Activated CD4-positive, alpha-beta T cell treated with anti-CD3 and anti-CD28 coated beads, Interleukin-2, Interleukin-6, amounts not matched to agents 100 ng/mL and 50 ng/mL, durations not matched to agents 16 hours and 8 hours (primary cell): Measurements from ENCODE around the gene TRAK1.

Source experiments
- DNase-seq: peaks from one replicate; pipeline ENCODE4 v3.0.0-alpha.2; 2020

TRAK1 gene

DNA sequence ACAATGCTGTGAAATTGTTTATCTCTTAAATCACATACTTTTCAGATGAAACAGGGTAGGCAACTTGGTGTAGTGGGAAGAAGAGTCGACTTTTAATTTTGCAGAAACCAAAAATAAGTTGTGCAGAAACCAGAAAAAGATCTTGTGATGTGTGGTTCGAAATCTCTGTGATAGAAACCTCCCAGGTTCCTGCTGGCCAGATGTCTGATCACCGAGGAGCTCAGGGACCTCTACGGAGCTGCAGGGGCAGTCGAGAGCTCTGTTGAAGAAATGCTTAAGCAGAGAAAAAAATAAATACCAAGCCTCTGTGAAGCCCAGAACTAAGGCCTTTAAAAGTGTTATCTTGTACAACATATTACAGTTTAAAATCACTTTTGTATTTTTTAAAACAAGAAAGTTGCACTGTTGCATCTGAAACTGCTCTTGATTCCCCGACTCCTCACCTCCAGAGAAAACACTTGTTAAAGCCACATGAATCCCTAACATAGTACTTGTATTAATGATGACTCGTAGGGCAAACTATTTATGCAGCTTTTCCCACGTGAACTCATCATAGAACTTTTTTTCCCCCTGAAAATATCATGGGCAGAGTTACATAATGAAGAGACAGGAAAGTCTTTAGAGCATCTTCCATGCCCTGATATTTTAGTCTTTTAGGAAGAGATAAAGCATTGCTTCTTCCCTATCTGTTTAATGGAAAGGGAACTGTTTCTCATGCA is 123.6 kb downstream of the TRAK1 start:
- DNase-seq, result no peak

DNA sequence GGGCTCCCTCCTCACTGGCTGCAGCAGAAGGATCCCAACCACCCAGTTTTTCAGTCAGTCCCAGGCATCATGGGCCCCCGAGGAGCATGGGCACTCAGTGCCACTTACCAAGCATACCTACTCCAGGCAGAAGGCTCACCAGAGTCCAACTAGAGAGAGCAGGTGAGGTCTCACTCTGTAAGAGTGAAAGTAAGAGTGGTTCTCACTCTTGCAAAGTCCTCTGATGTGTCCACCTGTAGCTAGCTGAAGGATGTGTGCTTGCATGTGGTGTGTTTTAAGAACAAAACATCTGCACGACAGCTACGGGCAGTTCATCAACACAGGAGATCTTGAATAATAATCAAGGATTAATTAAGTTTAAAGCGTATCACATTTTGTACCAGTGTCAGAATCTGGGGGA is 125.1 kb downstream of the TRAK1 start:
- DNase-seq, result peak; percentile 28

DNA sequence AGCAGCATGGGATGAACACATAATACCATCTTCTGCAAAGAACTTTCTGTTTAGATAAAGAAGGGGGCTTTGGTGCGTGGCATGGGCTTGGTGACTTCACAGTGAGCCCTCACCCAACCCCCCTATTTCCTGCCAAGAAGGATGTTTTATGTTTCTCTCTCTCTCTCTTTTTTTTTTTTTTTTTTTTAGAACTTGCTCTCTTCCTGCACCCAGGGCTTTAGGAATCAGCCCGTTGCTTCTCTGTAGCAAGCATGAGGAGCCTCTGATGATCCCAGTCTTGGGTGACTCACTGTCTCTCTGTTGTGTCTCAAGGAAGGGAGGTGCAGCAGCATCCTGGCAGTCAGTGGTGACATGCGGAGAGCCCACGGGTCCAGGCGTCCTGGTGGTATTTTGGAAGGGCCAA is 125.8 kb downstream of the TRAK1 start:
- DNase-seq, result no peak

DNA sequence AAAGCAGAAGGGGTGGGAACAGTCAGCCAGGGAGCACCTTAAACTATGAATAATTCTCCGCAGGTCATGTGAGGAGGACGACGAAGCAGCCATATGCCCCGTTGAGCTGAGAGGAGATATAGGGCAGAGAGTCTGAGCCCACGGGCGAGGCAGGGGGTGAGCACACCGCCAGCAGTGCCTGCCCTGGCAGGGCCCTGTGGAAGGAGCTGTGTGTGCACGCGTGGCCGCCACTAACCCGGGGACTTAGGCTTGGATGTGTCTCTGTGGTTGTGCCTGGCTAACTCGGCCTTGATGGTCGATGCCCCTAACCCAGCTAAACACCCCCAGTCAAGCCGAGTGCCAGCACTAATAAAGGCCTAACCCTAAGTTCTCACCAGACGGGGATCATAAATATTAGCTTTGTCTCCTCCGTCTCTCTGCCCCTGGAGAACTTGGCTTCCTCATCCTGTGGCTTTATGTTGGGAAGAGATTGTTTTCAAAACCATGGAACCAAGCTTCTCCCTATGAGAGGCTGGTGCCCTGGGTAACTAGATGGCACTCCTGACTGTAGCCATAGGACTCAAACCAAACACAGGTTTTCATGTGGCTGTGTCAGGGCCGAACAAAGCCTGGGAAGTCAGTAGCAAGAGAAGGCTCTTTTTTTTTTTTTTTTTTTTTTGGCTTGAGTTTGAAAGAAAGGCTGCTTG is 129.4 kb downstream of the TRAK1 start:
- DNase-seq, result no peak

DNA sequence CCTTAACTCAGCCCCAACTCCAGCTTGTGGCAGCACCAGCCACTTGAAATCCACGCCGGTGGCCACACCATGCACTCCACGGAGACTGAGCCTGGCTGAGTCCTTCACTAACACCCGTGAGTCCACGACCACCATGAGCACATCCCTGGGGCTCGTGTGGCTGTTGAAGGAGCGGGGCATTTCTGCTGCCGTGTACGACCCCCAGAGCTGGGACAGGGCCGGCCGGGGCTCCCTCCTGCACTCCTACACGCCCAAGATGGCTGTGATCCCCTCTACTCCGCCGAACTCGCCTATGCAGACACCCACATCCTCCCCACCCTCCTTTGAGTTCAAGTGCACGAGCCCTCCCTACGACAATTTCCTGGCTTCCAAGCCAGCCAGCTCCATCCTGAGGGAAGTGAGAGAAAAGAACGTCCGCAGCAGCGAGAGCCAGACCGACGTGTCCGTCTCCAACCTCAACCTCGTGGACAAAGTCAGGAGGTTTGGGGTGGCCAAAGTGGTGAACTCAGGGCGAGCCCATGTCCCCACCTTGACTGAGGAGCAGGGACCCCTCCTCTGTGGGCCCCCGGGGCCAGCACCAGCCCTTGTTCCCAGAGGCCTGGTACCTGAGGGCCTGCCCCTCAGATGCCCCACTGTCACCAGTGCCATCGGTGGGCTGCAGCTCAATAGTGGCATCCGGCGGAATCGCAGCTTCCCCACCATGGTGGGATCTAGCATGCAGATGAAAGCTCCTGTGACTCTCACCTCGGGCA is 132.0 kb downstream of the TRAK1 start:
- no peak for DNase-seq

DNA sequence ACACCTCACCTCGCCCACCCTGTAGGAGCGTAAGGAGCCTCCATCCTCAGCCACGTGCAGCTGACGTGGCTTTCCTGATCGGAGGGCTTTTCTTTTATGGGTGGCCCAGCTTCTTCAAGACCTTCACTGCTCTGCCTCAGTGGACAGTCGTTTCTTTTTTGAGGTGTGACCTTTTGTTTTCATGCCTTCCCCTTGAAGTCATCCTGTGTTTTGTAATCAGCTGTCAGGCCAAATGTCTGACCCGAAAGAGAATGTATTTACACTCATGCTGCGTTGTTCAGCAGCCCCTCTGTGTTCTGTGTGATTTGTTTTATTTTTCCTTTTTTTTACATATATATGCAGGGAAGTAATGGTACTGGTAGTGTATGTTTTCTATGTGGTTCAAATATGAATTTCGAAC is 133.0 kb downstream of the TRAK1 start:
- DNase-seq, result no peak

DNA sequence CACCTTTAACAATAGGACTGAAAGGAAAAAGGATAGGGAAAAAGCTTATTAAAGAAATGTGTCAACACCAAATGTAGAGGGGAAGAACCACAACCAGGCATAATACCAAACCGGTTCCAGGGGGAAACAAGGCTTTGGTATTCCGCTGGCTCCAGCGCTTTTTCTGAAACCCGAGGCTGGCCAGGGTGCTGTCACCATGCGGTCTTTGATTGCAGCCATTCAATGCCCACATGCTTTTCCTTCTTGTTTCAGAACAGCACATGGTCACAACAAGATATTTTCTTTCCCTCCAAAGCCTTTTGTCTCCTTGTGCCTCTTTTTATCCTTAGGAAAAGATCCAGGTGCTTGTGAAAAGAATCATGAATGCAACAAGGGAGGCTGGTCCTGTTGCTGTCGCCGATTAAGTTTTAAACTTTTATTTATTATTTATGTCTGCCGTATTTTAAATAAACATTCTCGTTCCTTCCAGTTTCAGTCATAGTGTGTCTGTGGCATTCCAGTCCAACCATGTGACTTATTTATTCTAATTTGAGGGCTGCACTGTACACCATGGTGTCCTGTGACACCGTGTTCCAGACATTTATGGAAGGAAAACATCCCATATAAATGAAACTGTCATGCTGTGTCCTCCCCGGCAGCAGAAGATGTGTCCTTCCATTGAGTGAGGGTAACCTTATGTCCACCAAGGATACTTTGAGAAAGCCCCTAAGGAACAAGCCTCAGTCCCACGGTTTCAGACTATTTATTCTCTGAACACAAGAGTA is 133.7 kb downstream of the TRAK1 start:
- DNase-seq, result no peak

DNA sequence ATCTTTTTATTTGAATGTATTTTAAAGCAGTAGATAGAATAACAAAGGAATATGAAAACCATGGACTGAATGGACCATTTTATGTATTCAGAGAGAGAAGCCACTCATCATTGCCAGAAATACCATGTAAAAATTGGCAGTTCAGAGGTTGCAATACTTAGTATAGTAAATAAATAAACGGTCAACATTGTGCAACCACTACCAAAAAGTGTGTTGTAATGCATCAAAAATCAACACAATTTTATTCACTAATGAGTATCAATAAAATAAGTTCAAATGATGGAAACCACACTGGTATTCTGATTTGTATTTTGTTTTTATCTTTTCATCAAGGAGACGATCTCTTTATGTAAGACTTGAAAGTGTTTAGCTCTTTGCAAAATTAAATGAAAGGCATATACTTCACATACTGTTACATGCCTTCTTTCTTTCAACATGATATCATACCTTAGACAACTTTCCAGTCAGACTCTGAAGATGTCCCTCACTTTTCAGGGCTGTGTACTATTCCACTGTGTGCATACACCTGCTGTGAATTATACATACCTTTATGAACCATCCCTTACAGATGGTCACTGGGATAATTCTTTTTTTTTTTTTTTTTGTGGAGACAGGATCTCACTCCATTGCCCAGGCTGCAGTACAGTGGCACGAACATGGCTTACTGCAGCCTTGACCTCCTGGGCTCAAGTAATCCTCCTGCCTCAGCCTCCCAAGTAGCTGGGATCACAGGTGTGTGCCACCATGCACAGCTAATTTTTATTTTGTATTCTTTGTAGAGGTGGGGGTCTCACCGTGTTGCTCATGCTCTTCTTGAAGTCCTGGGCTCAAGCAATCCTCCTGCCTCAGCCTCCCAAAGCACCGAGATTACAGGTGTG is 134.6 kb downstream of the TRAK1 start:
- no peak for DNase-seq

DNA sequence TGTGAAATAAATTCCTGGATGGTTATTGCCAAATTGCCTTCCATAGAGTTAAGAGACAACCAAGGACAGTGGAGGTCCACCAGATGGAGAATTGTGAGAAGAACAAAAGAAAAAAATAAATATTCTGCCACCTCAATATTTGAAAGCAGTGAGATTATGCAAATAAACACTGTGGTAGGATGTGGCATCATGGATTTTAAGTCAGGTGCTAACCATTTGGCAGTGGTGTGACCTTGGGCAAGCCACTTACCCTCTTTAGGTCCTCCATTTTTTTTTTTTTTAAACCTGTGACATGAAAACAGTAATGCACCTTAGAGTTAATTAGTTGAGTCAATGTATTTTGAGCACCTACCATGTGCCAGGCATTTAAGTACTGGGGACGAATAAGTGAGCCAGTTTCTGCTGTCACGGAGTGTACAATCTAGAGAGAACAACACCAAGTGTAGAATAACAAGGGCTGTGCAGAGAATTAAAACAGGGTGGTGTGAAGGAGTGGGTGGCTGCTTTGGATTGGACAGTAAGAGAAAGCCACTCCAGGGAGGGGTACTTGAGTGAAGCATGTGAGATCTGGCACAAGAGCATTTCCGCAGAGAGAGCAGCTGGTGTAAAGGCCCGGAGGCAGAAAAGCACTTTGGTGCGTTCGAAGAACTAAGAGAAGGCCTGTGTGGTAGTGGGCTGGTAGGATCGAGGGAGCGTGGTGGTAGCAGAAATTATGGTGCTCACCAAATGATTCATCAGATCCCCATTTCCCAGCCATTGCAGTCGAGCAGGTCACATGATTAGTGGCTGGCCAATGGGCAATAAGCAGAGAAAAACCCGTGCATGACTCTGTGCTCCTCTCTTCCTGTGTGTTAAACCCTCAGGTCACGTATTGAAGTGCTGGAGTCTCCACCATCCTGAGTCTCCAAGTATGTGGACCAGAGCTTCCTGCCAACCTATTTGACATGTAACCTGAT is 135.6 kb downstream of the TRAK1 start:
- DNase-seq, result no peak

DNA sequence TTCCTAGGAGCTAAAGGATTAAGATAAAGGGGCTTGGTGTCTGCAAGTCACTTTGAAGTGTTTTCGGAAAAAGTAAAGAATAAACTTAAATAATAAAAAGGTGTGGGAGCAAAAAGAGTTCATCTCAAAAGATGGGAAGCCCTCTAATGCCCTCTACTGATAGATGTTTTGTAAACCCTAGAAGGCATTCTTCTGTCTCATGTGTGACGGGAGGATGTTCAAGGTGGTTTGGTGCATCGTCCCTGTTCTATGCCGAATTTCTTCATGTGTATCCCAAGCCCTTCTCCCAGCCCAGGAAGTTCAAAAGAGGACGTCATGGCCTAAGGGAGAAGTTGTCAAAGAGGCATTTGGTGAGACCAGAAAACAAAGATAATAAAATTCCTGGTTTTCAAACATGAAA is 137.6 kb downstream of the TRAK1 start:
- no peak for DNase-seq

DNA sequence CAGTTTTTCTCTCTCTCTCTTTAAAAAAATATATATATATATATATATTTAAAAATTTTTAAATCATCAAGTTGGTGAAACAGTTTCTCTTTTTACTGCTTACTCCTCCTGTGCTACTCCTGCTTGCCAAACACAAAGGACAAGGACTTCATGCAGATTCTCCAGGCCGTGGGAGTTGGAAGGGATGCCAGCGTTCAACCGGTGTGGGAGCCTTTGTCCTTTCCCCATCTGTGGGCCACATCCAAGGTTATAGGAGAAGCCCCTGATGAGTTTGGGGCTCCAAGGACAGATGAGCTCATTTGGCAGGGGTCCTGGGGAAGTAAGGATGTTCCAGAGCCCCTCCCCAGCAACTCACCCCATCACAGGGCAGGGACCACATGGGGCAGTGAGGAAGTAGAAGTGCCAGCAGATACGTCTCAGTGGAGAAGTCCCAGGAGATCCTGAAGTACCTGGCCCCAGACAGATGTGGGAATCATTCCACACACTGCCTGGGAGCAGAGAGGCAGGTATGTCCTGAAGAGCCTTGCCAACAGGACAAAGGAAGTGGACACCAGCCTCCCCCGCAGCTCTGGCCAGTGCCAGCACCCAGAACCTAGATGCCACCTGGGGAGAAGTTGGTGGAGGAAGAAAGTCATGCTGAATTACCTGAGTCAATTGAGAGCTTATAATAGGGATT is 138.2 kb downstream of the TRAK1 start:
- DNase-seq, result no peak

DNA sequence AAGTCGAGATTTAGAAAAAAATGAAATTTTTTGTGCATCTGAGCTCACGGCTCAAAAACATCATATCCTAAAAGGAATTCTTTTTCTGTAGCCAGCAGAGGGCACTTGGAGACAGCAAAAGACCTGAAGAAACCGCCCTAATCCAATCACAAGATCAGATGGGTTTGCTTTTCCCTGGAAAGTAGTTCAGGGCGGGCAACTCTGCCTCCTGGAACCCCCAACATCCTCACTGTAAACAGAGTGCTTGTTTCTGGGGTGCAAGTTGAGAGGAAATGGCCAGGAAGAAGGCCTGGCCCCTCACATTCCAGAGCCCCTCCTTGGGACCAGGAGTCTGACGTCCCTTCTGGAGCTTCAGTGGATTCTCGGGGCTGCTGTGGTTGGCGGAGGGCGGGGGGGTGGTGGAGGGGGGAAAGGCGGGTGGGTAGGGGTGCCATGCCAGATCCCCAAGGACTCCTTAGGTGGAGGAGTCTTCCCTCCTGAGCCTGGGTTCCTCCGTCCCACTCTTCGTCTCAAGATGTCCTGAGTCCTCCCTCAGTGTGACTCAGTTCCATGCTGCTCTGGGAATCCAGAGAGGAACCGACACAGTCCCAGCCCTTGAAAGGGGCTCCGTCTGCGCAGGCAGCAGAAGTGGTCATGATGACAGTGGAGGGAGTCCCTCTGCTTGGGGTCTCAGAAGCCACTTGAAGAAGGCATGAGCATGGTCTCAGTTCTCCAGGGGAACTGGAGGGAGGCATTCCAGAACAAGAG is 139.0 kb downstream of the TRAK1 start:
- DNase-seq, result no peak

DNA sequence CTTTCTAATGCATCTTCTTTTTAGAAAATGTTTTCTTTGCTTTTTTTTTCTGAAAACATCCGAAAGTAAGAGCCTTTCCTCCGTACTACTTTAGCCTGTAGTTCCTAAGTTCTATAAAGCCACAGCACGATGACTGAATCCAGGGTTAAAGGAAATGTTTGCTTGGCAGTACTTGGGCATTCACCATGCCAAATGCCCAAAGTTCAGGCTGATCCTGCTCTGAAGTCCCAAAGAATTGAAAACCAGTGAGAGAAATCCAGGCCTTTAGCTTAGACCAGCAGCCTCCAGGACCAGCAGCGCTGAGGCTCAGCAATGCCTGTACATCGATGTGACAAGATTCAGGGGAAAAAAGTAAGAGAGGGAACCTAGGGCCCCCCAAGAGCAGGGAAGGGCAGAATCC is 139.7 kb downstream of the TRAK1 start:
- no peak for DNase-seq

DNA sequence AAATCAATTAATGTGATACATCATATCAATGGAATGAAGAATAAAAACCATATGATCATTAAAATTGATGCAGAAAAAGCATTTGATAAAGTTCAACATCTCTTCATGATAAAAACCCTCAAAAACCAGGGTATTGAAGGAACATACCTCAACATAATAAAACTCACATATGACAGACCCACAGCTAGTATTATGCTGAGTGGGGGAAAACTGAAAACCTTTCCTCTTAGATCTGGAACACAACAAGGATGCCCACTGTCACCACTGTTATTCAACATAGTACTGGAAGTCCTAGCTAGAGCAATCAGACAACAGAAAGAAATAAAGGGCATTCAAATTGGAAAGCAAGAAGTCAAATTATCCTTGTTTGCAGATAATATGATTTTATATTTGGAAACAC is 144.4 kb downstream of the TRAK1 start:
- DNase-seq, result no peak

DNA sequence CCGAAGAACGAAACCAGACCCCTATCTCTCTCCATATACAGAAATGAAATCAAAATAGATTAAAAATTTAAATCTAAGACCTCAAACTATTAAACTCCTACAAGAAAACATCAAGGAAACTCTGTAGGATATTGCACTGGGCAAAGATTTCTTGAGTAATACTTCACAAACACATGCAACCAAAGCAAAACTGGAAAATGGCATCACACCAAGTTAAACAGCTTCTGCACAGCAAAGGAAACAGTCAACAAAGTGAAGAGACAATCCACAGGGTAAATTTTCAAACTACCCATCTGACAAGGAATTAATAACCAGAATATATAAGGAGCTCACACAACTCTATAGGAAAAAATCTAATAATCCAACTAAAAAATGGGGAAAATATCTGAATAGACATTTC is 145.5 kb downstream of the TRAK1 start:
- no peak for DNase-seq

DNA sequence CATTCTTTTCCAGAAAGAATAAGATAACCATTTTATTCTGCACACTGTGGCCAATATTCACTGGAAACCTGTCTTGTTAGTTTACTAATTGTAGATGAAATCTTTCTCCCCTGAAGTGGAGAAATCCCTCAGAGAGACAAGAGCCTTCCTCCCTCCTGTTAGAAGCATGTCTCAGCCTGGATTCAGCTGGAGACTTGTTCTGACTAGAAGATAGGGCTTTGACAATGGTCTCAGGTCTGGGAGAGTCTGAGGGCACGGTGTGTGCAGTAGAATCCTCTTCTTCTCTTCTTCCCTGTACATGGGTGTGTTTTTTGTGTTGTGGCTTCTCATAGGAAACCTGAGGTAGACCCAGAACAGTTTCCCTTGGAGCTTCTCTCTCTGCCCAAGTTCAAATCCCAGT is 154.9 kb downstream of the TRAK1 start:
- DNase-seq, result no peak

DNA sequence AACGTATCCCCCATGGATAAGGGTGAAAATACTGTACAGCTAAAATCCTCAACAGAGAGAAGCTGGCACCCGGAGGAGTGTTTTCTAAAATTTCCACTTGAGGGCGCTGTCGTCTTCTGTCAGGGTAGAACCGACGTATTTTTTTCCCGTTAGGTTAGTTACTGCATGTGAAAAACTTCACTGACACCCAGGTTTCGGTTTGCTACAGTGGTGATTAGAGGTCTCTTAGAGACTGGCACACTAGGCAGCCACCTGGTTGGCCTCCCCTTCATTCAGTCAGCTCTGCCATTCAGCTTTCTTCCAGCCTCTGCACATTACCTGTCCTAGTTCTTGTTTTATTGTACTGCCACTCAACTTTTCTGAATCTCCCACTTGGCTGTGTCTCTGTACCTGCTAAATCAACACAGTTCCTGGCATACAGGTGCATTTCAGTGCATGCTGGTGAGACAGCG is 156.4 kb downstream of the TRAK1 start:
- peak; percentile 73 for DNase-seq

DNA sequence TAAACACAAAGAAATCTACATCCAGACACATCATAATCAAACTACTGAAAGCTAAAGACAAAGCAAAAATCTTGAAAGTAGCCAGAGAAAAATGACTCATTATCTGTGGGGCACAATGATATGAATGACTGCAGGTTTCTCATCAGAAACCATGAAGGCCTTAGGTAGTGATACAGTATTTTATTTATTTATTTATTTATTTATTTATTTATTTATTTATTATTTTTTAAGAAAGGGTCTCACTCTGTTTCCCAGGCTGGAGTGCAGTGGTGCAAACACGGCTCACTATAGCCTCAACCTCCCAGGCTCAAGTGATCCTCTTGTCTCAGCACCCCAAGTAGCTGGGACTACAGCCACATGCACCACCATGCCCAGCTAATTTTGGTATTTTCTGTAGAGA is 159.6 kb downstream of the TRAK1 start:
- no peak for DNase-seq

DNA sequence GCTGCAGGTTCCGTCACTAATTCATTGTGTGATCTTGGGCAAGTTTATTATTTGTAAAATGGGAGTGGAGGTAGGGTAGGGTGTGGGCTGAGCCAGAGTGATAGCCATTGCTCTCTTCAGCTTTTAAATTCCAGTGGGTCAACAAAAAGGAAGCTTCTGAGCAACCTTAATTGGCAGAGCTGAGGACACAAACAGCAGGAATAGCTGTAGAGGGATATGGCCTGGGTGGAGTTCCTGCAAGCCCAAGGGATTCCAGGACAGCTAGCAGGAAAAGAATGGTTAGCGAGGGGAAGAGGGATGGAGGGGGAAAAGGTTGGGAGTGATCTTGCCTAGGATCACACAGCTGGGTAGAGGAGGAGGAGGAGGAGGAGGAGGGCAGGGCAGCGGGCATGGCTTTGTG is 163.4 kb downstream of the TRAK1 start:
- DNase-seq, result no peak
